Panc1 (cell line): ENCODE data around the gene SEMA6A. TPM values are rescaled to one million over a fixed set of nuclear protein-coding genes. Genes with fewer than 3 reads are reported as not detected.

Experiments used
- ATAC-seq: fragments of 200-7000 bp; cut with Tn5 transposase; 2 replicates; pipeline ENCODE4 v1.9.1; 2020; ENCODE audit warnings: mild to moderate bottlenecking, moderate library complexity
- BruUV-seq: library from RNA; stranded (reverse); fragments of 400-500 nt; replicated peaks from 2 replicates; lab custom pipeline; 2021; lab: Mats Ljungman, UMichigan
- CTCF ChIA-PET: fragments of 300-600 bp; sonication (Branson Sonifier 250); formaldehyde crosslinking; loops from one replicate; lab custom pipeline; 2022; ENCODE audit warnings: antibody characterized with exemption; lab: Charles Lee
- POLR2A ChIA-PET: fragments of 300-600 bp; sonication (Branson Sonifier 250); formaldehyde crosslinking; loops from one replicate; lab custom pipeline; 2022; ENCODE audit warnings: antibody characterized with exemption; lab: Charles Lee
- DNase-seq: peaks from one replicate; pipeline ENCODE4 v3.0.0-alpha.2; 2010; ENCODE audit warnings: low read depth, low spot score
- H3K27ac ChIP-seq: 2 replicates; pipeline ENCODE4 v1.5.1; 2011; ENCODE audit warnings: mild to moderate bottlenecking, low read length, inconsistent platforms
- H3K27me3 ChIP-seq: fragments of 200-500 bp; sonication (Bioruptor generic); 2 replicates; pipeline ENCODE4 v1.6.0; 2014; ENCODE audit warnings: low read length, inconsistent platforms; ENCODE audit not compliant: control insufficient read depth, insufficient read depth
- H3K36me3 ChIP-seq: fragments of 200-500 bp; sonication (Bioruptor generic); 2 replicates; pipeline ENCODE4 v1.5.1; 2014; ENCODE audit warnings: inconsistent platforms, mild to moderate bottlenecking, low read length, moderate library complexity; ENCODE audit not compliant: control insufficient read depth, insufficient read depth
- H3K4me1 ChIP-seq: 2 replicates; pipeline ENCODE4 v1.5.1; 2011; ENCODE audit warnings: inconsistent platforms, mild to moderate bottlenecking, low read length, moderate library complexity; ENCODE audit not compliant: control insufficient read depth, insufficient read depth
- H3K4me3 ChIP-seq, 2 experiments: 2 replicates each; pipeline ENCODE4 v1.5.1; 2011 to 2012; ENCODE audit warnings: low read depth in 2 of 2, low read length in 2 of 2, mild to moderate bottlenecking in 2 of 2, inconsistent platforms in 1 of 2, moderate library complexity in 1 of 2
- H3K9me3 ChIP-seq: fragments of 200-500 bp; sonication (Bioruptor generic); 2 replicates; pipeline ENCODE4 v1.5.1; 2014; ENCODE audit warnings: low read depth, mild to moderate bottlenecking, inconsistent platforms, low read length, moderate library complexity; ENCODE audit not compliant: control insufficient read depth, insufficient read depth
- POLR2AphosphoS5 ChIP-seq: IDR thresholded peaks from 2 replicates; pipeline ENCODE4 v1.6.1; 2012; ENCODE audit warnings: mild to moderate bottlenecking, low read depth, low read length, moderate library complexity
- SIN3A ChIP-seq: IDR thresholded peaks from 2 replicates; pipeline ENCODE4 v1.6.1; 2012; ENCODE audit warnings: low read depth, mild to moderate bottlenecking, low read length, moderate library complexity, borderline replicate concordance; ENCODE audit not compliant: insufficient read depth
- TCF7L2 ChIP-seq: IDR thresholded peaks from 2 replicates; pipeline ENCODE4 v1.6.1; 2011; ENCODE audit warnings: mild to moderate bottlenecking, low read depth, low read length, inconsistent platforms
- in situ Hi-C: cut with HindIII; loops from 2 replicates; pipeline ENCODE4 v1.10.0; 2016; ENCODE audit warnings: low sequenced_read_pairs, low pct_unique_long_range_greater_than_20kb
- intact Hi-C: fragments of 100-400 bp; cut with micrococcal nuclease; formaldehyde crosslinking; loops from one replicate; pipeline ENCODE4 v1.10.0; 2022; ENCODE audit not compliant: unreplicated experiment
- total RNA-seq: library from RNA; stranded (reverse); gene quantifications from one replicate; pipeline ENCODE4 v1.2.1, GENCODE V29; 2021; ENCODE audit not compliant: unreplicated experiment
- TF ChIP-seq, protein P1 (sequence below): fragments of 450-650 bp; IDR thresholded peaks from 2 replicates; pipeline ENCODE4 v1.5.1; 2017; ENCODE audit warnings: mild to moderate bottlenecking
- TF ChIP-seq, protein P2 (sequence below), 2 experiments: IDR thresholded peaks; 2 replicates each; pipeline ENCODE4 v1.6.1; 2011 to 2012; ENCODE audit warnings: low read depth in 2 of 2, control low read depth in 1 of 2, low read length in 1 of 2, mild to moderate bottlenecking in 1 of 2, moderate library complexity in 1 of 2; ENCODE audit not compliant: insufficient read depth in 1 of 2

The SEMA6A gene
- total RNA-seq, 1 experiment from 2014 or later = 0.54 TPM

DNA sequence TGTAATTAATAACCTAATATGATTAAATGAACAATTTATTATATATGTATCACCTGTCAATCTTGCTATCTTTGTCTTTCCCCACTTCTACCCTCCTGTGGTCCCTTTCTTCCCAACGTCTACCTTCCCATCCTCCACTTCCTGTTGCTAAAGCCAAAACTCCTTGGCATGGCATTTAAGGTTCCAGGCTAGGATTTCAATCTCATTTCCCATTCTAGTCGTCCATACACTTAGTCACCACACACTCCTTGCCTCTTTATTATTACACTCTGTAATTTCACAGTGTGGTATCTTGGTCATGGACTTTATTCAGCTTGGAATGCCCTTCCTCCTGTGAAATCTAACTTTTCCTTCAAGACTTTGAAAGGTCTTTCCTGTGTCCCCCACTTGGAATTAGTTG, 115.3 kb downstream of the SEMA6A start:
- intact Hi-C loops (no loop called here), in situ Hi-C loops (no loop called here)
- Histone ChIP-seq H3K4me3 (no peak overlapping the region), H3K36me3 (no peaks in the 10 kb centered on the region), H3K27me3 (no peaks in the 10 kb centered on the region), H3K4me1 (no peaks in the 10 kb centered on the region), H3K9me3 (no peaks in the 10 kb centered on the region), H3K27ac (no peak overlapping the region)
- DNase-seq (no peak), ATAC-seq (no peak)
- ChIA-PET POLR2A (no interaction called here), CTCF (no interaction called here)
- TF ChIP-seq, protein P1, sequence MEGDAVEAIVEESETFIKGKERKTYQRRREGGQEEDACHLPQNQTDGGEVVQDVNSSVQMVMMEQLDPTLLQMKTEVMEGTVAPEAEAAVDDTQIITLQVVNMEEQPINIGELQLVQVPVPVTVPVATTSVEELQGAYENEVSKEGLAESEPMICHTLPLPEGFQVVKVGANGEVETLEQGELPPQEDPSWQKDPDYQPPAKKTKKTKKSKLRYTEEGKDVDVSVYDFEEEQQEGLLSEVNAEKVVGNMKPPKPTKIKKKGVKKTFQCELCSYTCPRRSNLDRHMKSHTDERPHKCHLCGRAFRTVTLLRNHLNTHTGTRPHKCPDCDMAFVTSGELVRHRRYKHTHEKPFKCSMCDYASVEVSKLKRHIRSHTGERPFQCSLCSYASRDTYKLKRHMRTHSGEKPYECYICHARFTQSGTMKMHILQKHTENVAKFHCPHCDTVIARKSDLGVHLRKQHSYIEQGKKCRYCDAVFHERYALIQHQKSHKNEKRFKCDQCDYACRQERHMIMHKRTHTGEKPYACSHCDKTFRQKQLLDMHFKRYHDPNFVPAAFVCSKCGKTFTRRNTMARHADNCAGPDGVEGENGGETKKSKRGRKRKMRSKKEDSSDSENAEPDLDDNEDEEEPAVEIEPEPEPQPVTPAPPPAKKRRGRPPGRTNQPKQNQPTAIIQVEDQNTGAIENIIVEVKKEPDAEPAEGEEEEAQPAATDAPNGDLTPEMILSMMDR = no peak
- TF ChIP-seq TCF7L2 (no peak), SIN3A (no peak)
- no TSS peak for BruUV-seq

DNA sequence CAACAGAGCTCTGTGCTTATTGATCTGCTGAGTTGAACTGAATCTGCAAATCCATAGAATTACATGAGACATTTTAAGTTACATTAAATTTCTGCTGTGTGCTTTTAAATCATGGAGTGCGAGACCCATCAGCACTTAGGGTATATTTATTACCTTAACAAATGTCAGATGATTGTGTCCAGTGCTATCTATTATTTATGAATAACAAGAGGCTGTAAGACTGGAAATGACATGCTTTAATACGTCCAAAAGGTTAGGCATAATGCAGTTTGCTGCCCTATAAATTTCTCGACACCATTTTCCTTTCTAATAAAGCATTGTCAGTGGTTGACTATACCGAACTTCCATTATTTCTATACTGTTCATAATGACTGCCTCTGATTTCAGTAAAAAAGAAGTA, 117.6 kb downstream of the SEMA6A start:
- no peak for ATAC-seq
- TF ChIP-seq POLR2AphosphoS5 (no peak), SIN3A (no peak), TCF7L2 (no peak)
- TF ChIP-seq, protein P1 = no peak
- TF ChIP-seq, protein P2, sequence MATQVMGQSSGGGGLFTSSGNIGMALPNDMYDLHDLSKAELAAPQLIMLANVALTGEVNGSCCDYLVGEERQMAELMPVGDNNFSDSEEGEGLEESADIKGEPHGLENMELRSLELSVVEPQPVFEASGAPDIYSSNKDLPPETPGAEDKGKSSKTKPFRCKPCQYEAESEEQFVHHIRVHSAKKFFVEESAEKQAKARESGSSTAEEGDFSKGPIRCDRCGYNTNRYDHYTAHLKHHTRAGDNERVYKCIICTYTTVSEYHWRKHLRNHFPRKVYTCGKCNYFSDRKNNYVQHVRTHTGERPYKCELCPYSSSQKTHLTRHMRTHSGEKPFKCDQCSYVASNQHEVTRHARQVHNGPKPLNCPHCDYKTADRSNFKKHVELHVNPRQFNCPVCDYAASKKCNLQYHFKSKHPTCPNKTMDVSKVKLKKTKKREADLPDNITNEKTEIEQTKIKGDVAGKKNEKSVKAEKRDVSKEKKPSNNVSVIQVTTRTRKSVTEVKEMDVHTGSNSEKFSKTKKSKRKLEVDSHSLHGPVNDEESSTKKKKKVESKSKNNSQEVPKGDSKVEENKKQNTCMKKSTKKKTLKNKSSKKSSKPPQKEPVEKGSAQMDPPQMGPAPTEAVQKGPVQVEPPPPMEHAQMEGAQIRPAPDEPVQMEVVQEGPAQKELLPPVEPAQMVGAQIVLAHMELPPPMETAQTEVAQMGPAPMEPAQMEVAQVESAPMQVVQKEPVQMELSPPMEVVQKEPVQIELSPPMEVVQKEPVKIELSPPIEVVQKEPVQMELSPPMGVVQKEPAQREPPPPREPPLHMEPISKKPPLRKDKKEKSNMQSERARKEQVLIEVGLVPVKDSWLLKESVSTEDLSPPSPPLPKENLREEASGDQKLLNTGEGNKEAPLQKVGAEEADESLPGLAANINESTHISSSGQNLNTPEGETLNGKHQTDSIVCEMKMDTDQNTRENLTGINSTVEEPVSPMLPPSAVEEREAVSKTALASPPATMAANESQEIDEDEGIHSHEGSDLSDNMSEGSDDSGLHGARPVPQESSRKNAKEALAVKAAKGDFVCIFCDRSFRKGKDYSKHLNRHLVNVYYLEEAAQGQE (IDR thresholded peaks at IDR 0.05; ENCODE audit: insufficient read depth in 1 of 2, low read depth in 2 of 2, low read length in 1 of 2) = no peak
- Histone ChIP-seq H3K36me3 (no peaks in the 10 kb centered on the region), H3K4me1 (no peaks in the 10 kb centered on the region), H3K9me3 (no peaks in the 10 kb centered on the region), H3K27ac (no peak overlapping the region), H3K4me3 (no peak overlapping the region), H3K27me3 (no peaks in the 10 kb centered on the region)
- BruUV-seq = no TSS peak
- intact Hi-C loops = no loop called here
- CTCF ChIA-PET = interaction anchor here (0.5 kb wide), 1 partner anchor 1374 kb away, joined by 3 read pairs; no protein-coding TSS in a partner anchor
- no peak for DNase-seq
- POLR2A ChIA-PET = no interaction called here
- in situ Hi-C loops = no loop called here
